PFSK-1 (cell line): ENCODE data around the gene BAHCC1.

Experiments used
- FOXP2 ChIP-seq: optimal IDR thresholded peaks from 2 replicates; pipeline ENCODE3; 2011; ENCODE audit warnings: borderline replicate concordance, control low read depth, inconsistent platforms; ENCODE audit not compliant: insufficient read depth; ENCODE audit errors: extremely low read length, extremely low read depth
- POLR2AphosphoS5 ChIP-seq: IDR thresholded peaks from 2 replicates; pipeline ENCODE4 v1.6.1; 2012; ENCODE audit warnings: low read depth, mild to moderate bottlenecking, control low read depth, low read length, moderate library complexity
- REST ChIP-seq, 2 experiments: IDR thresholded peaks; 2 replicates each; pipeline versions ENCODE4 v1.6.1 to v1.8.0; 2011 to 2012; ENCODE audit warnings: low read depth in 2 of 2, low read length in 2 of 2, control low read depth in 1 of 2, inconsistent platforms in 1 of 2, mild to moderate bottlenecking in 1 of 2, moderate library complexity in 1 of 2; ENCODE audit not compliant: insufficient read depth in 1 of 2
- SIN3A ChIP-seq: IDR thresholded peaks from 2 replicates; pipeline ENCODE4 v1.6.1; 2012; ENCODE audit warnings: mild to moderate bottlenecking, low read length, moderate library complexity, borderline replicate concordance; ENCODE audit not compliant: insufficient read depth
- TAF1 ChIP-seq: IDR thresholded peaks from 2 replicates; pipeline ENCODE4 v1.6.1; 2012; ENCODE audit warnings: low read length, control low read depth, borderline replicate concordance; ENCODE audit not compliant: insufficient read depth

The BAHCC1 gene

GRCh38 chr17:81348097-81349055 is 46.9 kb upstream of the BAHCC1 start:
- TF ChIP-seq SIN3A = no peak
- no peak for TF ChIP-seq TAF1
- no peak for TF ChIP-seq FOXP2
- no peak for TF ChIP-seq POLR2AphosphoS5
- TF ChIP-seq REST (IDR thresholded peaks at IDR 0.05; ENCODE audit: insufficient read depth in 1 of 2, low read depth in 2 of 2, low read length in 2 of 2) = no peak

GRCh38 chr17:81349397-81350319 is 45.6 kb upstream of the BAHCC1 start:
- TF ChIP-seq REST (IDR thresholded peaks at IDR 0.05; ENCODE audit: insufficient read depth in 1 of 2, low read depth in 2 of 2, low read length in 2 of 2) (no peak), SIN3A (no peak), POLR2AphosphoS5 (peak; percentile 67; the same call in 1 of the 2 replicates), TAF1 (no peak)

GRCh38 chr17:81350320-81350890 is 44.9 kb upstream of the BAHCC1 start:
- TF ChIP-seq REST (IDR thresholded peaks at IDR 0.05; ENCODE audit: insufficient read depth in 1 of 2, low read depth in 2 of 2, low read length in 2 of 2) = no peak
- TF ChIP-seq POLR2AphosphoS5 = no peak
- no peak for TF ChIP-seq SIN3A
- TF ChIP-seq FOXP2 = no peak
- TF ChIP-seq TAF1 = no peak

DNA sequence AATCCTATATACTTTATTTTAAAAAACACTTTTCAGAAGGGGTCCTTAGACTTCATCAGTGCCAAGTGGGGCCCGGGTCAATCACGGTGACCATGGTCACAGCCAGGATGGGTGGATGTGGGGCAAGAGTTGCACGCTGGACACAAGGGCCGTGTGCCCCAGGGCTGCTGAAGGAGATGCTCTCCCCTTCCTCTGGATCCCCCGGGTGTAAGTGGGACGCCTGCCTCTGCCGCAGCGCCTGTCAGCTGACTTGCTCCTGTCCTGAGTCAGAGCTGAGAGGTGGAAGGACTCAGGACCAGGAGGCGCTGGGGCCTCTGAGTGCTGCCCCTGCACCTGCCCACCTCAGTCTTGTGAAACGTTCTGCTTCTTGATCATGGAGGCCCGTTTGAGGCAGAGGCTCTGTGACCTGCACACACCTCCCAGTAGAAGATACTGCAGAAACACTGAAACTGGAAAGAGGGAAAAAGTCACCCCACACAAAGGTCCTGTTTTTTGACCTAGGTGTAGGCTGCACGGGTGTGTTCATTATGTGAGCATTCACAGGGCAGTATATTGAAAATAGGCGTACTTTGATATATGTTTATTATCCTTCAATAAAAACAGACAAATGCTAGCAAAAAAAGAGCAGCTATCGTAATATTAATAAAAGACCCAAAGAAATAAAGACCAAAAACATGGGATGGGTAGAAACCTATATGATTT is 40.9 kb upstream of the BAHCC1 start:
- TF ChIP-seq POLR2AphosphoS5 (no peak), TAF1 (no peak), REST (IDR thresholded peaks at IDR 0.05; ENCODE audit: insufficient read depth in 1 of 2, low read depth in 2 of 2, low read length in 2 of 2) (no peak)
